Nephron progenitor cell (in vitro differentiated cells): Measurements from ENCODE around the gene DUSP3.

Source experiments
- DNase-seq: peaks from one replicate; pipeline ENCODE4 v3.0.0; 2021
- H3K27ac Mint-ChIP-seq: 2 replicates; pipeline ENCODE4 v1.8.0; 2021; ENCODE audit warnings: mild to moderate bottlenecking, moderate library complexity, mixed read lengths
- H3K27me3 Mint-ChIP-seq: 2 replicates; pipeline ENCODE4 v1.8.0; 2021; ENCODE audit warnings: mild to moderate bottlenecking, low read depth, mixed read lengths; ENCODE audit not compliant: poor library complexity
- H3K36me3 Mint-ChIP-seq: 2 replicates; pipeline ENCODE4 v1.8.0; 2021; ENCODE audit warnings: low read depth, mixed read lengths
- H3K4me1 Mint-ChIP-seq: 2 replicates; pipeline ENCODE4 v1.8.0; 2021; ENCODE audit warnings: mixed read lengths
- H3K4me3 Mint-ChIP-seq: 2 replicates; pipeline ENCODE4 v1.8.0; 2021; ENCODE audit warnings: mild to moderate bottlenecking, moderate library complexity, mixed read lengths
- H3K9me3 Mint-ChIP-seq: 2 replicates; pipeline ENCODE4 v1.8.0; 2021; ENCODE audit warnings: mild to moderate bottlenecking, moderate library complexity, mixed read lengths
- CTCF ChIP-seq: fragments of 200-600 bp; sonication (generic); IDR thresholded peaks from 2 replicates; pipeline ENCODE4 v1.5.0; 2021; ENCODE audit warnings: antibody characterized with exemption

Gene DUSP3

GRCh38 chr17:43750153-43750552 lies 28.6 kb downstream of the DUSP3 start:
- peaks cover 47% of the 10 kb centered on the region for H3K4me1 Mint-ChIP-seq
- no peaks in the 10 kb centered on the region for H3K36me3 Mint-ChIP-seq
- no peak overlapping the region for H3K4me3 Mint-ChIP-seq
- peaks cover 97% of the 10 kb centered on the region for H3K27me3 Mint-ChIP-seq
- TF ChIP-seq CTCF = no peak
- H3K27ac Mint-ChIP-seq = no peak overlapping the region
- no peaks in the 10 kb centered on the region for H3K9me3 Mint-ChIP-seq
- no peak for DNase-seq

GRCh38 chr17:43745541-43745940 lies 33.2 kb downstream of the DUSP3 start:
- Mint-ChIP-seq H3K27me3 (peaks cover 75% of the 10 kb centered on the region), H3K27ac (no peak overlapping the region), H3K9me3 (peaks cover 12% of the 10 kb centered on the region), H3K4me3 (peak overlapping the region; percentile 47), H3K4me1 (peaks cover 46% of the 10 kb centered on the region), H3K36me3 (no peaks in the 10 kb centered on the region)
- no peak for DNase-seq
- no peak for TF ChIP-seq CTCF

- Mint-ChIP-seq H3K9me3 (peaks cover 12% of the 10 kb centered on the region), H3K36me3 (no peaks in the 10 kb centered on the region), H3K27me3 (peaks cover 50% of the 10 kb centered on the region), H3K4me3 (no peak overlapping the region), H3K27ac (no peak overlapping the region), H3K4me1 (peaks cover 33% of the 10 kb centered on the region)
- TF ChIP-seq CTCF = no peak
- no peak for DNase-seq
These were observed 37.1 kb downstream of the DUSP3 start for GRCh38 chr17:43741636-43742035.

GRCh38 chr17:43740541-43740940 lies 38.2 kb downstream of the DUSP3 start:
- peaks cover 12% of the 10 kb centered on the region for H3K9me3 Mint-ChIP-seq
- peaks cover 22% of the 10 kb centered on the region for H3K4me1 Mint-ChIP-seq
- TF ChIP-seq CTCF = no peak
- no peak for DNase-seq
- peaks cover 42% of the 10 kb centered on the region for H3K27me3 Mint-ChIP-seq
- no peak overlapping the region for H3K27ac Mint-ChIP-seq
- no peak overlapping the region for H3K4me3 Mint-ChIP-seq
- H3K36me3 Mint-ChIP-seq = no peaks in the 10 kb centered on the region

- TF ChIP-seq CTCF = no peak
- no peaks in the 10 kb centered on the region for H3K4me1 Mint-ChIP-seq
- peaks cover 29% of the 10 kb centered on the region for H3K27me3 Mint-ChIP-seq
- DNase-seq = no peak
- no peak overlapping the region for H3K4me3 Mint-ChIP-seq
- H3K27ac Mint-ChIP-seq = no peak overlapping the region
- no peaks in the 10 kb centered on the region for H3K36me3 Mint-ChIP-seq
- peaks cover 29% of the 10 kb centered on the region for H3K9me3 Mint-ChIP-seq
These were observed 41.1 kb downstream of the DUSP3 start for GRCh38 chr17:43737722-43738121.

GRCh38 chr17:43736389-43736788 lies 42.4 kb downstream of the DUSP3 start:
- H3K27ac Mint-ChIP-seq = no peak overlapping the region
- H3K36me3 Mint-ChIP-seq = peaks cover under 1% of the 10 kb centered on the region
- H3K9me3 Mint-ChIP-seq = peaks cover 28% of the 10 kb centered on the region
- no peak for TF ChIP-seq CTCF
- H3K4me3 Mint-ChIP-seq = no peak overlapping the region
- peaks cover 24% of the 10 kb centered on the region for H3K27me3 Mint-ChIP-seq
- H3K4me1 Mint-ChIP-seq = no peaks in the 10 kb centered on the region
- no peak for DNase-seq
